HCT116 (cell line): ENCODE measurements around the gene CLK1. TPM values are rescaled to one million over a fixed set of nuclear protein-coding genes. Genes with fewer than 3 reads are reported as not detected.

Experiments used
- ATAC-seq: fragments of 200-7000 bp; cut with Tn5 transposase; 2 replicates; pipeline ENCODE4 v1.9.1; 2020; ENCODE audit warnings: mild to moderate bottlenecking, moderate library complexity
- BruUV-seq: library from RNA; stranded (reverse); fragments of 400-500 nt; replicated peaks from 2 replicates; lab custom pipeline; 2021; lab: Mats Ljungman, UMichigan
- CTCF ChIA-PET: fragments of 300-600 bp; sonication (Branson Sonifier 250); formaldehyde crosslinking; loops from one replicate; lab custom pipeline; 2021; ENCODE audit warnings: antibody characterized with exemption; lab: Charles Lee
- POLR2A ChIA-PET: fragments of 300-600, 350-600 bp; sonication (Branson Sonifier 250); formaldehyde crosslinking; loops from one replicate; lab custom pipeline; 2021; ENCODE audit warnings: antibody characterized with exemption; lab: Charles Lee
- RAD21 ChIA-PET, 2 experiments: fragments of 300-600 bp; sonication (Branson Sonifier 250); formaldehyde crosslinking; loops; one replicate each; lab custom pipeline; 2023; ENCODE audit warnings: low total read pairs in 2 of 2; ENCODE audit not compliant: uncharacterized antibody in 2 of 2, unreplicated experiment in 2 of 2, low non-redundant PET in 1 of 2; lab: Charles Lee
- DNase-seq: peaks from one replicate; pipeline ENCODE4 v3.0.0-alpha.2; 2010; ENCODE audit warnings: low read depth, low spot score
- H2AFZ ChIP-seq: fragments of 200-600 bp; shearing (Covaris generic), sonication (generic); 2 replicates; pipeline ENCODE4 v1.6.1; 2017; ENCODE audit warnings: low read depth, mixed run types, mixed read lengths, antibody characterized with exemption, low read length; ENCODE audit not compliant: poor library complexity, severe bottlenecking
- H3K27ac ChIP-seq: 2 replicates; pipeline ENCODE4 v1.5.1; 2012; ENCODE audit warnings: low read depth, low read length
- H3K27me3 ChIP-seq: fragments of 200-600 bp; sonication (generic); 2 replicates; pipeline ENCODE4 v1.6.1; 2016; ENCODE audit warnings: mixed run types, low read length, mixed read lengths; ENCODE audit not compliant: insufficient read depth
- H3K36me3 ChIP-seq, 2 experiments: fragments of 200-500 bp in 1 of 2; fragments of 200-600 bp in 1 of 2; sonication (Bioruptor generic) in 1 of 2; sonication (generic) in 1 of 2; 2 replicates each; pipeline versions ENCODE4 v1.5.1 to v1.6.1; 2014 to 2016; ENCODE audit warnings: low read length in 2 of 2, inconsistent platforms in 1 of 2, mixed read lengths in 1 of 2, mixed run types in 1 of 2; ENCODE audit not compliant: insufficient read depth in 2 of 2, control insufficient read depth in 1 of 2
- H3K4me1 ChIP-seq, 2 experiments: fragments of 200-600 bp in 1 of 2; sonication (generic) in 1 of 2; 2 replicates each; pipeline versions ENCODE4 v1.5.1 to v1.6.1; 2012 to 2017; ENCODE audit warnings: low read length in 2 of 2, inconsistent platforms in 1 of 2, mild to moderate bottlenecking in 1 of 2, mixed read lengths in 1 of 2, mixed run types in 1 of 2, moderate library complexity in 1 of 2; ENCODE audit not compliant: insufficient read depth in 2 of 2, control insufficient read depth in 1 of 2
- H3K4me2 ChIP-seq: fragments of 200-600 bp; sonication (generic); 2 replicates; pipeline ENCODE4 v1.6.1; 2017; ENCODE audit warnings: mixed run types, low read length, mixed read lengths
- H3K4me3 ChIP-seq, 2 experiments: fragments of 200-600 bp in 1 of 2; sonication (generic) in 1 of 2; replicated peaks in 1 of 2; 2 replicates each; pipeline ENCODE4 v1.5.1; 2011 to 2016; ENCODE audit warnings: low read length in 2 of 2, control low read depth in 1 of 2, low read depth in 1 of 2, mild to moderate bottlenecking in 1 of 2, mixed read lengths in 1 of 2, mixed run types in 1 of 2
- H3K79me2 ChIP-seq: fragments of 200-600 bp; sonication (generic); 2 replicates; pipeline ENCODE4 v1.6.1; 2017; ENCODE audit warnings: mild to moderate bottlenecking, mixed run types, low read length, moderate library complexity, mixed read lengths; ENCODE audit not compliant: insufficient read depth
- H3K9ac ChIP-seq: fragments of 200-600 bp; sonication (generic); 2 replicates; pipeline ENCODE4 v1.6.1; 2016; ENCODE audit warnings: low read length, mixed read lengths
- H3K9me2 ChIP-seq: fragments of 200-600 bp; sonication (generic), shearing (Covaris generic); 2 replicates; pipeline ENCODE4 v1.6.1; 2017; ENCODE audit warnings: mixed run types, mild to moderate bottlenecking, moderate library complexity; ENCODE audit not compliant: insufficient read depth
- H3K9me3 ChIP-seq, 2 experiments: fragments of 200-500 bp in 1 of 2; fragments of 200-600 bp in 1 of 2; sonication (Bioruptor generic) in 1 of 2; sonication (generic) in 1 of 2; 2 replicates each; pipeline ENCODE4 v1.6.1; 2014 to 2017; ENCODE audit warnings: low read length in 2 of 2, mixed read lengths in 2 of 2, inconsistent platforms in 1 of 2, low read depth in 1 of 2, mild to moderate bottlenecking in 1 of 2, mixed run types in 1 of 2, moderate library complexity in 1 of 2; ENCODE audit not compliant: control insufficient read depth in 1 of 2, insufficient read depth in 1 of 2
- H4K20me1 ChIP-seq: fragments of 200-600 bp; sonication (generic), shearing (Covaris generic); 2 replicates; pipeline ENCODE4 v1.6.1; 2017; ENCODE audit warnings: mixed run types, mild to moderate bottlenecking, moderate library complexity; ENCODE audit not compliant: insufficient read depth
- CBX3 ChIP-seq: IDR thresholded peaks from 2 replicates; pipeline ENCODE4 v1.6.1; 2012; ENCODE audit warnings: low read depth
- EGR1 ChIP-seq: IDR thresholded peaks from 2 replicates; pipeline ENCODE4 v1.6.1; 2012; ENCODE audit warnings: low read depth
- EZH2 ChIP-seq: fragments of 200-600 bp; sonication (generic); IDR thresholded peaks from 2 replicates; pipeline ENCODE4 v1.6.1; 2017; ENCODE audit warnings: antibody characterized with exemption, mixed run types
- FOSL1 ChIP-seq: IDR thresholded peaks from 2 replicates; pipeline ENCODE4 v1.6.1; 2012; ENCODE audit warnings: low read depth
- MAX ChIP-seq: IDR thresholded peaks from 2 replicates; pipeline ENCODE4 v1.6.1; 2012
- POLR2AphosphoS5 ChIP-seq: IDR thresholded peaks from 2 replicates; pipeline ENCODE4 v1.6.1; 2011; ENCODE audit warnings: mild to moderate bottlenecking, low read depth, low read length, moderate library complexity
- RAD21 ChIP-seq: IDR thresholded peaks from 2 replicates; pipeline ENCODE4 v1.6.1; 2012; ENCODE audit warnings: low read depth, mild to moderate bottlenecking
- SIN3A ChIP-seq: IDR thresholded peaks from 2 replicates; pipeline ENCODE4 v1.6.1; 2012; ENCODE audit warnings: low read depth
- SP1 ChIP-seq: IDR thresholded peaks from 2 replicates; pipeline ENCODE4 v1.6.1; 2012; ENCODE audit warnings: low read depth
- TCF7L2 ChIP-seq: IDR thresholded peaks from 2 replicates; pipeline ENCODE4 v1.7.0; 2011; ENCODE audit warnings: borderline replicate concordance, inconsistent platforms; ENCODE audit not compliant: insufficient read depth, insufficient read length; ENCODE audit errors: extremely low read depth
- YY1 ChIP-seq: IDR thresholded peaks from 2 replicates; pipeline ENCODE4 v1.6.1; 2011; ENCODE audit warnings: low read length, low read depth, moderate library complexity, mild to moderate bottlenecking; ENCODE audit not compliant: insufficient replicate concordance; ENCODE audit errors: extremely low read depth
- ZBTB33 ChIP-seq: IDR thresholded peaks from 2 replicates; pipeline ENCODE4 v1.6.1; 2011; ENCODE audit warnings: mild to moderate bottlenecking, low read length, moderate library complexity; ENCODE audit not compliant: insufficient replicate concordance; ENCODE audit errors: extremely low read depth
- ZFX ChIP-seq: fragments of 450-650 bp; IDR thresholded peaks from 2 replicates; pipeline ENCODE4 v1.6.1; 2017
- ZNF274 ChIP-seq: fragments of 200-500 bp; sonication (Bioruptor generic); IDR thresholded peaks from 2 replicates; pipeline ENCODE4 v1.6.1; 2014; ENCODE audit warnings: mild to moderate bottlenecking, low read depth, low read length, inconsistent platforms
- intact Hi-C: fragments of 100-400 bp; cut with micrococcal nuclease; formaldehyde crosslinking; loops from 2 replicates; pipeline ENCODE4 v1.10.0; 2022
- total RNA-seq: library from RNA; stranded (reverse); gene quantifications from one replicate; pipeline ENCODE4 v1.2.1, GENCODE V29; 2021; ENCODE audit not compliant: unreplicated experiment
- TF ChIP-seq, protein P1 (sequence below): IDR thresholded peaks from 2 replicates; pipeline ENCODE4 v1.6.1; 2012; ENCODE audit warnings: low read depth
- TF ChIP-seq, protein P2 (sequence below), 3 experiments: fragments of 200-600 bp in 1 of 3; sonication (generic) in 1 of 3; IDR thresholded peaks in 2 of 3; conservative IDR thresholded peaks in 1 of 3; 2 replicates each; pipeline ENCODE4 v1.5.1; 2012 to 2017; ENCODE audit warnings: low read depth in 2 of 3, low read length in 2 of 3, antibody characterized with exemption in 1 of 3, borderline replicate concordance in 1 of 3, control low read depth in 1 of 3, mild to moderate bottlenecking in 1 of 3, mixed read lengths in 1 of 3, mixed run types in 1 of 3, moderate library complexity in 1 of 3; ENCODE audit not compliant: insufficient read depth in 1 of 3

Gene CLK1
- total RNA-seq, 1 experiment from 2014 or later: 49.1 TPM

DNA sequence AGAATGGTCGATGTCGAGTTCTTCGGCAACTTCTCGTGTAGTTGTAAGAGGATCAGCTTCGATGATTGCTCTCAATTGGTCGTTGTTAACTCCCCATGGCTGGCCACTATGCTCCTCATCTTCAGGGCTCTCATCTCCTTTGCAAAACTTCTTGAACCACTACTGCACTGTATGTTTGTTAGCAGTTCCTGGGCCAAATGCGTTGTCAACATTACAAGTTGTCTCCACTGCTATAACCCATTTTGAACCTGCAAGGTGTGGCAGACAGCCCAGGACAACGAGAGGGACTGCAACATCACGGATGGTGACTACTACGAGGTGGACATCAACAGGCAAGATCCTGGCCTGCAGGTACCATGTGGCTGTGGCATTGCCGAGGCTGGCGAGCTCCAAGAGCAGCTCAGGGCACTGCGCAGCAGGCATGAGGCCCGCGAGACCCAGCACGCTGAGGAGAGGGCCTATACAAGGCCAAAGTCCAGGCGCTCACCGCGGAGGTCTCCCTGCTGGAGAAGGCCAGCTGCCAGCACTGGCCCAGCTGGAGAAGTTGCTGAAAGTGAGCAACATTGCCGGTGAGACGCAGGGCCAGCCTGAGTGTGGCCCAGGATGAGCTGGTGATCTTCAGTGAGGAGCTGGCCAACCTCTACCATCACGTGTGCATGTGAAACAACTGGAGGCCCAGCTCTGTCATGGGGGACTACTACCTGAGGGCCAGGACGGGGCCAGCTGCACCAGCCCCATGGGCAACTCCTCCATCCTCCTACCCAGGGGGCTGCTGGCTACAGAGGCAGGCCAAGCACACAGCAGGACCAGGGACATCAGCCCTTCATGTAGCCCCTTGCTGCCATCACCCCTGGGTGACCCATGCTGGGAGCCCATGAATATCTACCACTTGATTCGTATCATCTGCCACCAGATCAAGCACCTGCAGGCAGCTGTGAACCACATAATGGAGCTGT lies 20.2 kb downstream of the CLK1 start:
- DNase-seq (no peak), ATAC-seq (no peak)
- POLR2A ChIA-PET: interaction anchor here (0.9 kb wide), 1 partner anchor 20 kb away, joined by 3 read pairs; the partner anchor contains the start of gene CLK1
- no peaks in the 10 kb centered on the region for H3K9me3 ChIP-seq
- H3K9ac ChIP-seq: no peak overlapping the region
- intact Hi-C loops: no loop called here
- no peaks in the 10 kb centered on the region for H3K36me3 ChIP-seq
- no TSS peak for BruUV-seq
- H3K4me2 ChIP-seq: no peak overlapping the region
- no peaks in the 10 kb centered on the region for H4K20me1 ChIP-seq
- RAD21 ChIA-PET: no interaction called here
- H3K79me2 ChIP-seq: no peaks in the 10 kb centered on the region
- CTCF ChIA-PET: no interaction called here
- no peak overlapping the region for H2AFZ ChIP-seq
- no peaks in the 10 kb centered on the region for H3K9me2 ChIP-seq
- no peak overlapping the region for H3K4me3 ChIP-seq
- H3K27me3 ChIP-seq: no peaks in the 10 kb centered on the region
- H3K27ac ChIP-seq: no peak overlapping the region
- peaks cover 0 to 4% of the 10 kb centered on the region in 2 experiments; a peak in 1 of 4 replicates for H3K4me1 ChIP-seq
- TF ChIP-seq EZH2 (no peak), YY1 (no peak), MAX (no peak), SP1 (no peak), FOSL1 (no peak), CBX3 (no peak), ZNF274 (no peak), RAD21 (no peak), POLR2AphosphoS5 (no peak), ZFX (no peak), SIN3A (no peak), EGR1 (no peak), ZBTB33 (no peak), TCF7L2 (no peak)
- TF ChIP-seq, protein P1, sequence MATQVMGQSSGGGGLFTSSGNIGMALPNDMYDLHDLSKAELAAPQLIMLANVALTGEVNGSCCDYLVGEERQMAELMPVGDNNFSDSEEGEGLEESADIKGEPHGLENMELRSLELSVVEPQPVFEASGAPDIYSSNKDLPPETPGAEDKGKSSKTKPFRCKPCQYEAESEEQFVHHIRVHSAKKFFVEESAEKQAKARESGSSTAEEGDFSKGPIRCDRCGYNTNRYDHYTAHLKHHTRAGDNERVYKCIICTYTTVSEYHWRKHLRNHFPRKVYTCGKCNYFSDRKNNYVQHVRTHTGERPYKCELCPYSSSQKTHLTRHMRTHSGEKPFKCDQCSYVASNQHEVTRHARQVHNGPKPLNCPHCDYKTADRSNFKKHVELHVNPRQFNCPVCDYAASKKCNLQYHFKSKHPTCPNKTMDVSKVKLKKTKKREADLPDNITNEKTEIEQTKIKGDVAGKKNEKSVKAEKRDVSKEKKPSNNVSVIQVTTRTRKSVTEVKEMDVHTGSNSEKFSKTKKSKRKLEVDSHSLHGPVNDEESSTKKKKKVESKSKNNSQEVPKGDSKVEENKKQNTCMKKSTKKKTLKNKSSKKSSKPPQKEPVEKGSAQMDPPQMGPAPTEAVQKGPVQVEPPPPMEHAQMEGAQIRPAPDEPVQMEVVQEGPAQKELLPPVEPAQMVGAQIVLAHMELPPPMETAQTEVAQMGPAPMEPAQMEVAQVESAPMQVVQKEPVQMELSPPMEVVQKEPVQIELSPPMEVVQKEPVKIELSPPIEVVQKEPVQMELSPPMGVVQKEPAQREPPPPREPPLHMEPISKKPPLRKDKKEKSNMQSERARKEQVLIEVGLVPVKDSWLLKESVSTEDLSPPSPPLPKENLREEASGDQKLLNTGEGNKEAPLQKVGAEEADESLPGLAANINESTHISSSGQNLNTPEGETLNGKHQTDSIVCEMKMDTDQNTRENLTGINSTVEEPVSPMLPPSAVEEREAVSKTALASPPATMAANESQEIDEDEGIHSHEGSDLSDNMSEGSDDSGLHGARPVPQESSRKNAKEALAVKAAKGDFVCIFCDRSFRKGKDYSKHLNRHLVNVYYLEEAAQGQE: no peak
- TF ChIP-seq, protein P2, sequence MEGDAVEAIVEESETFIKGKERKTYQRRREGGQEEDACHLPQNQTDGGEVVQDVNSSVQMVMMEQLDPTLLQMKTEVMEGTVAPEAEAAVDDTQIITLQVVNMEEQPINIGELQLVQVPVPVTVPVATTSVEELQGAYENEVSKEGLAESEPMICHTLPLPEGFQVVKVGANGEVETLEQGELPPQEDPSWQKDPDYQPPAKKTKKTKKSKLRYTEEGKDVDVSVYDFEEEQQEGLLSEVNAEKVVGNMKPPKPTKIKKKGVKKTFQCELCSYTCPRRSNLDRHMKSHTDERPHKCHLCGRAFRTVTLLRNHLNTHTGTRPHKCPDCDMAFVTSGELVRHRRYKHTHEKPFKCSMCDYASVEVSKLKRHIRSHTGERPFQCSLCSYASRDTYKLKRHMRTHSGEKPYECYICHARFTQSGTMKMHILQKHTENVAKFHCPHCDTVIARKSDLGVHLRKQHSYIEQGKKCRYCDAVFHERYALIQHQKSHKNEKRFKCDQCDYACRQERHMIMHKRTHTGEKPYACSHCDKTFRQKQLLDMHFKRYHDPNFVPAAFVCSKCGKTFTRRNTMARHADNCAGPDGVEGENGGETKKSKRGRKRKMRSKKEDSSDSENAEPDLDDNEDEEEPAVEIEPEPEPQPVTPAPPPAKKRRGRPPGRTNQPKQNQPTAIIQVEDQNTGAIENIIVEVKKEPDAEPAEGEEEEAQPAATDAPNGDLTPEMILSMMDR (IDR thresholded peaks at IDR 0.05 in 2 of 3, conservative IDR thresholded peaks at IDR 0.05 in 1 of 3; ENCODE audit: borderline replicate concordance in 1 of 3, insufficient read depth in 1 of 3, low read depth in 2 of 3, low read length in 2 of 3): no peak
